ENCODE data around the gene ADAMTS6. TPM values are rescaled to one million over a fixed set of nuclear protein-coding genes. Genes with fewer than 3 reads are reported as not detected.

Gene ADAMTS6
- total RNA-seq, 3 donors from 2014 or later, result 1.4 to 6.0 (median 3.9) TPM

GRCh38 chr5:65271906-65272305 is 209.8 kb downstream of the ADAMTS6 start:
- H3K4me3 ChIP-seq, result no peak overlapping the region
- DNase-seq (ENCODE audit: low spot score in 2 of 2), result no peak
- no peak for TF ChIP-seq POLR2AphosphoS5 (IDR thresholded peaks at IDR 0.05)
- TF ChIP-seq, protein P1, sequence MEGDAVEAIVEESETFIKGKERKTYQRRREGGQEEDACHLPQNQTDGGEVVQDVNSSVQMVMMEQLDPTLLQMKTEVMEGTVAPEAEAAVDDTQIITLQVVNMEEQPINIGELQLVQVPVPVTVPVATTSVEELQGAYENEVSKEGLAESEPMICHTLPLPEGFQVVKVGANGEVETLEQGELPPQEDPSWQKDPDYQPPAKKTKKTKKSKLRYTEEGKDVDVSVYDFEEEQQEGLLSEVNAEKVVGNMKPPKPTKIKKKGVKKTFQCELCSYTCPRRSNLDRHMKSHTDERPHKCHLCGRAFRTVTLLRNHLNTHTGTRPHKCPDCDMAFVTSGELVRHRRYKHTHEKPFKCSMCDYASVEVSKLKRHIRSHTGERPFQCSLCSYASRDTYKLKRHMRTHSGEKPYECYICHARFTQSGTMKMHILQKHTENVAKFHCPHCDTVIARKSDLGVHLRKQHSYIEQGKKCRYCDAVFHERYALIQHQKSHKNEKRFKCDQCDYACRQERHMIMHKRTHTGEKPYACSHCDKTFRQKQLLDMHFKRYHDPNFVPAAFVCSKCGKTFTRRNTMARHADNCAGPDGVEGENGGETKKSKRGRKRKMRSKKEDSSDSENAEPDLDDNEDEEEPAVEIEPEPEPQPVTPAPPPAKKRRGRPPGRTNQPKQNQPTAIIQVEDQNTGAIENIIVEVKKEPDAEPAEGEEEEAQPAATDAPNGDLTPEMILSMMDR (IDR thresholded peaks at IDR 0.05), result no peak
- no peak for TF ChIP-seq POLR2A (IDR thresholded peaks at IDR 0.05)
- no peaks in the 10 kb centered on the region for H3K4me1 ChIP-seq
- no peak overlapping the region for H3K27ac ChIP-seq
- no peaks in the 10 kb centered on the region for H3K36me3 ChIP-seq
- no peaks in the 10 kb centered on the region for H3K9me3 ChIP-seq
- intact Hi-C loops (cut with DNase I; ENCODE audit: low total_unique reads), result no loop called here
- H3K27me3 ChIP-seq, result no peaks in the 10 kb centered on the region

DNA sequence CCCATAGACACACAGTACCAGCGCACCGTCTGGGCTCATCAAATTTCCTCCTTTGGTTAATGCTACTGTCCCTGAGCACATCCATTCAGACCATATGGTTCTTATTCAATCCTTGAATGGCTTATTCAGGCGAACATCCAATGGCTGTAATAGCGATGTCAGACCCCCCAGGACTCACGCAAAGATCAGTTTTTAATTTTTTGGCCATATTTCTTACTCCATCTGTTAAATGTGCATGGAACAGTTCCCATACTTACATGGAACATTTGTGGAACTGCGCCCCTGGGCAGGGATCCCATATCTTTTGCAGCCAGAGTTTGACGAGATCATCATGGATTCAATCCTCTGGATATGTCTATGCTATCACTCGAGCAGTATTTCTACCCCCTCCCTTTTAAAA is 213.2 kb downstream of the ADAMTS6 start:
- H3K27me3 ChIP-seq, result no peaks in the 10 kb centered on the region
- H3K27ac ChIP-seq, result no peak overlapping the region
- no peaks in the 10 kb centered on the region for H3K4me1 ChIP-seq
- H3K9me3 ChIP-seq, result no peaks in the 10 kb centered on the region
- intact Hi-C loops (cut with DNase I; ENCODE audit: low total_unique reads), result no loop called here
- no peak for DNase-seq (ENCODE audit: low spot score in 2 of 2)
- no peaks in the 10 kb centered on the region for H3K36me3 ChIP-seq
- TF ChIP-seq, protein P1 (IDR thresholded peaks at IDR 0.05), result no peak
- H3K4me3 ChIP-seq, result no peak overlapping the region

DNA sequence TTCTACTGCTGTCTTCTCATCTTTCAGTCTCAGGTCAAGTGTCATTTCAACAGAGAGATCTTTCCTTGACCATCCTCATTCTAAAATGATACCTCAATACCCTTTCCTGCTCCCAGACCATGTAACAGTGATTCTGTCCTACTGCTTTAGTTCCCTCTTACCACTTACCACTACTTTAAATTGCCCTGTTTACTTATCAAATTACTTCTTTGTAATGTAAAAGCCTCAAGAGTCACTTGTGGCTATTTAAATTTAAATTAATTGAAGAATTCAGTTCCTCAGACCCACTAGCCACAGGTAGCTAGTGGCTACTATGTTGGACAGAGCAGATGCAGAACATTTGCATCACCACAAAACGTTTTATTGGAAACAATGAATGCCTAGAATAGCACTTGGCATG is 217.3 kb downstream of the ADAMTS6 start:
- Histone ChIP-seq H3K9me3 (no peaks in the 10 kb centered on the region), H3K4me1 (peaks cover 0 to 5% of the 10 kb centered on the region in 2 donors), H3K4me3 (no peak overlapping the region), H3K36me3 (no peaks in the 10 kb centered on the region), H3K27me3 (no peaks in the 10 kb centered on the region), H3K27ac (no peak overlapping the region)
- no peak for TF ChIP-seq POLR2AphosphoS5 (IDR thresholded peaks at IDR 0.05)
- TF ChIP-seq, protein P1 (IDR thresholded peaks at IDR 0.05), result no peak
- no peak for DNase-seq (ENCODE audit: low spot score in 2 of 2)
- intact Hi-C loops (cut with DNase I; ENCODE audit: low total_unique reads), result no loop called here

DNA sequence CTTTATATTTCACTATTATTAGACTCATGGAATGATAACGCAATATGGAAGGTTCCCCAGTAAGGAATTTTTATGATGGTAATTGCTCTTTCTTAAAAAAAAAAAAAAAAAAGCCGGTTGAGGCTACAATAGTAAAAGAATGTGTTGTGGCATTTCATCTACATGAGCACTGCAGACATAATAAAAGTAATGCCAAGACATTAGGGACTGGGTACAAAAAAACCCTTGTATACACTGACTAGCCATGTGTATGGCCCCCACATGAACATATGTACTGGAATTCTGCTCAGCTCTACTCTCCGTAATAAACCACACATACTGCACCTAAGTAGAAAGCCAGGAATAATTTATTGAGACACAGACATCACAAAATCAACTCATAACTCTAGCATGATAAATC is 218.4 kb downstream of the ADAMTS6 start:
- TF ChIP-seq POLR2AphosphoS5 (IDR thresholded peaks at IDR 0.05), result no peak
- TF ChIP-seq POLR2A (IDR thresholded peaks at IDR 0.05), result no peak
- TF ChIP-seq, protein P1 (IDR thresholded peaks at IDR 0.05), result no peak
- Histone ChIP-seq H3K4me1 (peaks cover 0 to 5% of the 10 kb centered on the region in 2 donors), H3K4me3 (no peak overlapping the region), H3K27me3 (no peaks in the 10 kb centered on the region), H3K36me3 (no peaks in the 10 kb centered on the region), H3K9me3 (no peaks in the 10 kb centered on the region), H3K27ac (no peak overlapping the region)
- DNase-seq (ENCODE audit: low spot score in 2 of 2), result no peak
- intact Hi-C loops (cut with DNase I; ENCODE audit: low total_unique reads), result no loop called here

DNA sequence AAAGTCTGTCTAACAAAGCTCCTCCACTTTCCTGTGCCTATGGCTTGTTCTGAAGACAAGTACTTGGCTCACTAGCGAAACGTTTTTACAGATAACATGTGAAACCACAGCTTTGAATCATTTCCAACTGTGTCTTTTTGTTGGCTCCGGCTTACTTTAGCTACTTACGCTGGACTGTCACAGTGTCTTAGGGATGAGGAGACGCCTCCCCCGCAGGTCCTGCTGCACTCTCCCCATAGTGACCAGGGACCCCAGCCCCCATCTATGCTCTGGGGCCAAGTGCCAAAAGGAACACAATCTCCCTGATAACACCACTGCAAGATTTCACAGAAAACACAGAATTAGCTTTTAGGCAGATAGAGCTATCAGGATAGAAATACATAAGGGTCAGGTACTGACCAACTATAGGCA is 219.1 kb downstream of the ADAMTS6 start:
- no peak overlapping the region for H3K27ac ChIP-seq
- DNase-seq (ENCODE audit: low spot score in 2 of 2), result no peak
- no peak overlapping the region for H3K4me3 ChIP-seq
- peaks cover 0 to 5% of the 10 kb centered on the region in 2 donors for H3K4me1 ChIP-seq
- H3K9me3 ChIP-seq, result no peaks in the 10 kb centered on the region
- no peak for TF ChIP-seq POLR2AphosphoS5 (IDR thresholded peaks at IDR 0.05)
- TF ChIP-seq POLR2A (IDR thresholded peaks at IDR 0.05), result no peak
- TF ChIP-seq, protein P1 (IDR thresholded peaks at IDR 0.05), result no peak
- H3K27me3 ChIP-seq, result no peaks in the 10 kb centered on the region
- intact Hi-C loops (cut with DNase I; ENCODE audit: low total_unique reads), result no loop called here
- H3K36me3 ChIP-seq, result no peaks in the 10 kb centered on the region
